HUES64 (cell line): Measurements from ENCODE around the gene HOTAIR.

Experiments
- H3K27ac ChIP-seq: 2 replicates; pipeline ENCODE4 v1.7.0; 2013; ENCODE audit warnings: low read depth, low read length, inconsistent platforms
- H3K27me3 ChIP-seq: 2 replicates; pipeline ENCODE4 v1.6.1; 2013; ENCODE audit warnings: mild to moderate bottlenecking, low read length; ENCODE audit not compliant: insufficient read depth
- H3K36me3 ChIP-seq: 2 replicates; pipeline ENCODE4 v1.6.1; 2013; ENCODE audit warnings: mild to moderate bottlenecking, low read length; ENCODE audit not compliant: insufficient read depth
- H3K4me1 ChIP-seq: 2 replicates; pipeline ENCODE4 v1.6.1; 2013; ENCODE audit warnings: mild to moderate bottlenecking, low read length, moderate library complexity; ENCODE audit not compliant: insufficient read depth
- H3K4me3 ChIP-seq: 2 replicates; pipeline ENCODE4 v1.5.1; 2013; ENCODE audit warnings: mild to moderate bottlenecking, low read length, moderate library complexity
- H3K9ac ChIP-seq: 2 replicates; pipeline ENCODE4 v1.6.1; 2013; ENCODE audit warnings: mild to moderate bottlenecking, low read depth, low read length
- H3K9me3 ChIP-seq: 2 replicates; pipeline ENCODE4 v1.6.1; 2013; ENCODE audit warnings: low read depth, low read length; ENCODE audit not compliant: insufficient read depth
- WGBS: fragments of 150-250, 120-280 bp; methylation state at CpG from one replicate; pipeline ENCODE4 v1.1.7; 2013; ENCODE audit warnings: missing lambda C conversion rate; 5-methylcytosine and 5-hydroxymethylcytosine counted together

The HOTAIR gene

GRCh38 chr12:53950437-53950773, 24.3 kb downstream of the HOTAIR start:
- no peak overlapping the region for H3K27ac ChIP-seq
- H3K4me1 ChIP-seq, result no peaks in the 10 kb centered on the region
- H3K36me3 ChIP-seq, result no peaks in the 10 kb centered on the region
- WGBS, result 29% methylated on average over 7 of the region's 10 CpGs
- no peak overlapping the region for H3K9ac ChIP-seq
- H3K27me3 ChIP-seq, result peaks cover 100% of the 10 kb centered on the region
- no peaks in the 10 kb centered on the region; the same call in 1 of the 2 replicates for H3K9me3 ChIP-seq
- H3K4me3 ChIP-seq, result no peak overlapping the region

GRCh38 chr12:53949631-53950436, 24.9 kb downstream of the HOTAIR start:
- peaks cover 100% of the 10 kb centered on the region for H3K27me3 ChIP-seq
- no peaks in the 10 kb centered on the region for H3K4me1 ChIP-seq
- no peak overlapping the region for H3K27ac ChIP-seq
- no peaks in the 10 kb centered on the region; the same call in 1 of the 2 replicates for H3K9me3 ChIP-seq
- WGBS, result 15% methylated on average over 33 of the region's 34 CpGs
- no peaks in the 10 kb centered on the region for H3K36me3 ChIP-seq
- H3K4me3 ChIP-seq, result no peak overlapping the region
- H3K9ac ChIP-seq, result no peak overlapping the region

GRCh38 chr12:53948650-53949593, 25.8 kb downstream of the HOTAIR start:
- H3K36me3 ChIP-seq, result no peaks in the 10 kb centered on the region
- no peak overlapping the region for H3K4me3 ChIP-seq
- peaks cover 100% of the 10 kb centered on the region for H3K27me3 ChIP-seq
- no peak overlapping the region for H3K9ac ChIP-seq
- 70% methylated on average over 7 of the region's 9 CpGs for WGBS
- no peaks in the 10 kb centered on the region; the same call in 1 of the 2 replicates for H3K9me3 ChIP-seq
- no peak overlapping the region for H3K27ac ChIP-seq
- H3K4me1 ChIP-seq, result no peaks in the 10 kb centered on the region

GRCh38 chr12:53947743-53948142, 27.0 kb downstream of the HOTAIR start:
- Histone ChIP-seq H3K36me3 (no peaks in the 10 kb centered on the region), H3K4me3 (no peak overlapping the region), H3K27me3 (peaks cover 100% of the 10 kb centered on the region), H3K4me1 (no peaks in the 10 kb centered on the region), H3K9ac (no peak overlapping the region), H3K27ac (no peak overlapping the region), H3K9me3 (no peaks in the 10 kb centered on the region; the same call in 1 of the 2 replicates)

- 35% methylated on average over 49 of the region's 51 CpGs for WGBS
- H3K27ac ChIP-seq, result no peak overlapping the region
- no peaks in the 10 kb centered on the region for H3K9me3 ChIP-seq
- H3K36me3 ChIP-seq, result no peaks in the 10 kb centered on the region
- H3K9ac ChIP-seq, result no peak overlapping the region
- no peak overlapping the region for H3K4me3 ChIP-seq
- no peaks in the 10 kb centered on the region for H3K4me1 ChIP-seq
- H3K27me3 ChIP-seq, result peaks cover 100% of the 10 kb centered on the region
These were observed 29.6 kb downstream of the HOTAIR start for GRCh38 chr12:53944907-53945847.

GRCh38 chr12:53944209-53944608, 30.5 kb downstream of the HOTAIR start:
- WGBS, result 68% methylated on average over 4 of the region's 4 CpGs
- Histone ChIP-seq H3K9ac (no peak overlapping the region), H3K27ac (no peak overlapping the region), H3K36me3 (no peaks in the 10 kb centered on the region), H3K9me3 (no peaks in the 10 kb centered on the region), H3K4me1 (peaks cover 2% of the 10 kb centered on the region; the same call in 1 of the 2 replicates), H3K4me3 (no peak overlapping the region), H3K27me3 (peaks cover 100% of the 10 kb centered on the region)

GRCh38 chr12:53942467-53942997, 32.2 kb downstream of the HOTAIR start:
- 75% methylated on average over 1 of the region's 2 CpGs for WGBS
- Histone ChIP-seq H3K4me1 (peaks cover 2% of the 10 kb centered on the region; the same call in 1 of the 2 replicates), H3K27me3 (peaks cover 100% of the 10 kb centered on the region), H3K9ac (no peak overlapping the region), H3K36me3 (no peaks in the 10 kb centered on the region), H3K4me3 (no peak overlapping the region), H3K27ac (no peak overlapping the region), H3K9me3 (no peaks in the 10 kb centered on the region)

- H3K9ac ChIP-seq, result no peak overlapping the region
- no peaks in the 10 kb centered on the region for H3K9me3 ChIP-seq
- H3K4me3 ChIP-seq, result no peak overlapping the region
- H3K27ac ChIP-seq, result no peak overlapping the region
- 57% methylated on average over 2 of the region's 5 CpGs for WGBS
- peaks cover 100% of the 10 kb centered on the region for H3K27me3 ChIP-seq
- H3K36me3 ChIP-seq, result no peaks in the 10 kb centered on the region
- peaks cover 2% of the 10 kb centered on the region; the same call in 1 of the 2 replicates for H3K4me1 ChIP-seq
These were observed 33.0 kb downstream of the HOTAIR start for GRCh38 chr12:53941750-53942149.

GRCh38 chr12:53941187-53941586, 33.6 kb downstream of the HOTAIR start:
- H3K27ac ChIP-seq, result no peak overlapping the region
- no peak overlapping the region for H3K9ac ChIP-seq
- no peaks in the 10 kb centered on the region for H3K36me3 ChIP-seq
- no peaks in the 10 kb centered on the region for H3K9me3 ChIP-seq
- H3K4me1 ChIP-seq, result peaks cover 2% of the 10 kb centered on the region; the same call in 1 of the 2 replicates
- no peak overlapping the region for H3K4me3 ChIP-seq
- peaks cover 100% of the 10 kb centered on the region for H3K27me3 ChIP-seq

- H3K4me3 ChIP-seq, result no peak overlapping the region
- peaks cover 100% of the 10 kb centered on the region for H3K27me3 ChIP-seq
- H3K9ac ChIP-seq, result no peak overlapping the region
- H3K4me1 ChIP-seq, result peaks cover 2% of the 10 kb centered on the region; the same call in 1 of the 2 replicates
- 47% methylated on average over 9 of the region's 9 CpGs for WGBS
- H3K36me3 ChIP-seq, result no peaks in the 10 kb centered on the region
- no peaks in the 10 kb centered on the region for H3K9me3 ChIP-seq
- no peak overlapping the region for H3K27ac ChIP-seq
These were observed 34.2 kb downstream of the HOTAIR start for GRCh38 chr12:53940443-53941014.
